ENCODE results near the gene RRAGD. TPM values are rescaled to one million over a fixed set of nuclear protein-coding genes. Genes with fewer than 3 reads are reported as not detected.

Gene RRAGD
- total and polyA plus RNA-seq, 2 of the 8 experiments (the other 6 are each of a cell fraction or from before 2014, with no cell fraction given): 7.2 to 30.8 TPM

- no peak overlapping the region for H4K8ac ChIP-seq (ENCODE audit: extremely low read depth, insufficient read depth, low read length)
- H3K79me2 ChIP-seq (ENCODE audit: control insufficient read depth in 1 of 2, insufficient read depth in 2 of 2, low read length in 2 of 2): no peaks in the 10 kb centered on the region
- TF ChIP-seq YY1 (IDR thresholded peaks at IDR 0.05; ENCODE audit: low read depth, low read length): no peak
- TF ChIP-seq SP4 (IDR thresholded peaks at IDR 0.05; ENCODE audit: low read length): no peak
- TF ChIP-seq NRF1 (IDR thresholded peaks at IDR 0.05; ENCODE audit: low read depth, low read length): no peak
- no peak for TF ChIP-seq POLR2AphosphoS5 (IDR thresholded peaks at IDR 0.05; ENCODE audit: low read depth, low read length)
- TF ChIP-seq E2F6 (IDR thresholded peaks at IDR 0.05): no peak
- no peak for TF ChIP-seq RNF2 (IDR thresholded peaks at IDR 0.05; ENCODE audit: borderline replicate concordance, low read depth, low read length, missing control alignments, poor library complexity, severe bottlenecking)
- no peak for TF ChIP-seq CEBPB (IDR thresholded peaks at IDR 0.05; ENCODE audit: low read depth, low read length)
- no peaks in the 10 kb centered on the region; a peak in 1 of 4 replicates for H3K9me3 ChIP-seq (ENCODE audit: insufficient read depth in 2 of 2, low read depth in 1 of 2, low read length in 1 of 2)
- POLR2A ChIA-PET (ENCODE audit: partially characterized antibody): no interaction called here
- H3K27ac ChIP-seq (ENCODE audit: low read depth, low read length): no peak overlapping the region
- no peak overlapping the region for H3K23ac ChIP-seq (ENCODE audit: insufficient read length)
- no peak overlapping the region for H2BK12ac ChIP-seq (ENCODE audit: low read depth, low read length)
- H3K23me2 ChIP-seq (ENCODE audit: low read depth, low read length): no peaks in the 10 kb centered on the region; the same call in 1 of the 2 replicates
- H3K4me2 ChIP-seq (ENCODE audit: insufficient read depth in 1 of 2, low read depth in 2 of 2, low read length in 2 of 2): no peak overlapping the region
- no peak overlapping the region for H2BK15ac ChIP-seq (ENCODE audit: low read length)
- no peak overlapping the region for H3K14ac ChIP-seq (ENCODE audit: insufficient read length)
- no peaks in the 10 kb centered on the region for H3K79me1 ChIP-seq (ENCODE audit: low read depth, low read length)
- H4K20me1 ChIP-seq (replicated peaks in 1 of 2; ENCODE audit: control insufficient read depth in 1 of 2, insufficient read depth in 2 of 2, low read length in 2 of 2): no peaks in the 10 kb centered on the region
- H2BK5ac ChIP-seq (ENCODE audit: low read depth, low read length): no peak overlapping the region
- H3K27me3 ChIP-seq (replicated peaks in 1 of 4; ENCODE audit: control insufficient read depth in 3 of 4, extremely low read depth in 1 of 4, insufficient read depth in 3 of 4, low read length in 3 of 4): peaks cover 0 to 12% (median 3%) of the 10 kb centered on the region in 4 experiments; a peak in 5 of 7 replicates
- H3K56ac ChIP-seq (replicated peaks; ENCODE audit: insufficient read length, low read depth, low read length): no peak overlapping the region
- FAIRE-seq: no peak
- H3K36me3 ChIP-seq (ENCODE audit: control insufficient read depth in 2 of 4, insufficient read depth in 4 of 4, low read length in 3 of 4): no peaks in the 10 kb centered on the region
- CTCF ChIA-PET (ENCODE audit: partially characterized antibody): interaction anchor here (1.6 kb wide), 1 partner anchor 97 kb away, joined by 3 read pairs; no protein-coding TSS in a partner anchor
- H3K4me1 ChIP-seq (replicated peaks in 1 of 4; ENCODE audit: control insufficient read depth in 3 of 4, insufficient read depth in 4 of 4, low read length in 3 of 4): peaks cover 0 to 4% (median 0%) of the 10 kb centered on the region in 4 experiments; a peak in 1 of 7 replicates
- H2BK120ac ChIP-seq (replicated peaks; ENCODE audit: low read depth, low read length): no peak overlapping the region
- no peak overlapping the region for H2AK5ac ChIP-seq (ENCODE audit: low read depth, low read length)
- WGBS, 2 experiments (ENCODE audit: extremely low coverage in 1 of 2, insufficient coverage in 1 of 2, insufficient read length in 1 of 2, insufficient replicate concordance in 2 of 2, low coverage in 1 of 2, low lambda C conversion rate in 2 of 2, missing lambda C conversion rate in 1 of 2): 94% methylated on average over 2 of the region's 2 CpGs; no CpG with 5 or more reads in 1 of the 2 experiments
- no peak for DNase-seq (ENCODE audit: low read depth in 1 of 2, low spot score in 2 of 2)
- H4K5ac ChIP-seq (ENCODE audit: insufficient read length, low read depth, low read length): no peak overlapping the region
- H3K9ac ChIP-seq (replicated peaks in 1 of 4; ENCODE audit: extremely low read depth in 1 of 4, low read depth in 3 of 4, low read length in 3 of 4): no peak overlapping the region
- H2BK20ac ChIP-seq (ENCODE audit: low read length): no peak overlapping the region
- no peak overlapping the region for H3K4ac ChIP-seq (replicated peaks; ENCODE audit: insufficient read length, low read depth, low read length)
- no peak overlapping the region for H4K91ac ChIP-seq (replicated peaks; ENCODE audit: insufficient read length, low read length)
- H2AFZ ChIP-seq (ENCODE audit: low read length): no peak overlapping the region
- no peak overlapping the region for H3K4me3 ChIP-seq (ENCODE audit: extremely low read depth in 1 of 4, insufficient read depth in 2 of 4, low read depth in 3 of 4, low read length in 4 of 4)
- H3K18ac ChIP-seq (ENCODE audit: extremely low read depth, low read length): no peak overlapping the region
Measured at GRCh38 chr6:89439014-89439413, 26.9 kb upstream of the RRAGD start.
